Peyer's patch (tissue), 4 donors: Measurements from ENCODE around the gene FOXD2. TPM values are rescaled to one million over a fixed set of nuclear protein-coding genes. Genes with fewer than 3 reads are reported as not detected.
A peak's percentile ranks its signal among the peaks of the same experiment; 100 is the strongest.

ENCODE experiments used
- DNase-seq, 3 donors: peaks; one replicate each; pipeline ENCODE4 v3.0.0-alpha.2; 2017 to 2019
- H3K27ac ChIP-seq, 4 donors: fragments of 200-600 bp; sonication (generic); one replicate each; pipeline ENCODE4 v1.5.1; 2016 to 2019
- H3K27me3 ChIP-seq, 2 donors: fragments of 200-600 bp; sonication (generic); one replicate each; pipeline ENCODE4 v1.5.1; 2019
- H3K36me3 ChIP-seq, 3 donors: fragments of 200-600 bp; sonication (generic); one replicate each; pipeline ENCODE4 v1.5.1; 2016 to 2019
- H3K4me1 ChIP-seq, 4 donors: fragments of 200-600 bp; sonication (generic); one replicate each; pipeline ENCODE4 v1.5.1; 2016 to 2019
- H3K4me3 ChIP-seq, 4 donors: fragments of 200-600 bp; sonication (generic); 1 replicate in 3 of 4; 2 replicates in 1 of 4; pipeline ENCODE4 v1.5.1; 2016 to 2019; ENCODE audit warnings: mild to moderate bottlenecking in 1 of 4
- H3K9me3 ChIP-seq, 4 donors: fragments of 200-600 bp; sonication (generic); one replicate each; pipeline ENCODE4 v1.5.1; 2016 to 2019; ENCODE audit warnings: mild to moderate bottlenecking in 1 of 4
- POLR2A ChIP-seq, 2 donors: fragments of 450-650 bp; IDR thresholded peaks; one replicate each; pipeline ENCODE4 v1.5.1; 2017; ENCODE audit warnings: antibody characterized with exemption in 2 of 2, mild to moderate bottlenecking in 2 of 2, moderate library complexity in 2 of 2
- total RNA-seq, 4 donors: library from RNA; depleted of rRNA; stranded (reverse); fragments of >200 nt; gene quantifications; one replicate each; pipeline ENCODE4 v1.1.0, GENCODE V29; 2016
- TF ChIP-seq, protein P1 (sequence below), 6 experiments: fragments of 450-650 bp in 4 of 6; fragments of 200-600 bp in 2 of 6; sonication (generic) in 1 of 6; IDR thresholded peaks; one replicate each; pipeline ENCODE4 v1.5.1; 2017 to 2019; ENCODE audit warnings: antibody characterized with exemption in 6 of 6, mild to moderate bottlenecking in 3 of 6, moderate library complexity in 1 of 6

Gene FOXD2
- total RNA-seq, 4 donors from 2014 or later, result 1.1 to 1.5 (median 1.3) TPM; not detected in 1

DNA sequence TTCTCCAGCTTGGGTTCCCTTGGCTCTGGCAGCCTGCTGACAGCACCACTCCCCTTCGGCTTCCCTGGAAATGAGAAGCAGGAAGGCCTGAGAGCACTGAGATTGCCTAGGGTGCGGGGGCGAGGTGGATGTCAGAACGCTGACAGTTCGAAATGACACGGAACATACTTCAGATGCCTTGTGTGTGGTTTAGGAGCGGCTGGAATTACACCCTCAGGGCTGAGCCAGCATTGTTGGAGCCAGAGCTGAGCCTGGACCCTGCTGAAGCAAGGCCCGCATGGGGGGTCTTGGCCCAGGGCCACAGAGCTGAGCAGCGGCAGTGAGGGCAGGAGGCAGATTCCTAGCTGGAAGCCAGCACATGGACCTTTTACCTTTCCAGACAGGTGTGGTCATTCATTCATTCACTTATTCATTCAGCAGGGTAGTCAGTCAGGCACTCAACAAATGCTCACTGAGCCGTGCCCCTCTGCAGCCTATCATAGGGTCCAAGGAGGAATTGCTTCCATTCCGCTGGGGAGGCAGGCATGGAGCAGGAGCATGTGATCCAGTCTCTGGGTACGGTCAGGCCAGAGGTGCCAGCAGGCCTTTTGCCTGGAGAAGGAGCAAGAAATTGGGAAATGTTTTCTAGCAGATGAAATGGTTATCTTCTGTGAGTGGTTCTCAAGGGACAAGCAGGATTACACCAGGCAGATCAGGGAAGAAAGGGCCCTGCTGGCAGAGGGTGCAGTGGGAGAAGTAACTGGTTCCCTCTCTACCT is 28.4 kb upstream of the FOXD2 start:
- TF ChIP-seq, protein P1, sequence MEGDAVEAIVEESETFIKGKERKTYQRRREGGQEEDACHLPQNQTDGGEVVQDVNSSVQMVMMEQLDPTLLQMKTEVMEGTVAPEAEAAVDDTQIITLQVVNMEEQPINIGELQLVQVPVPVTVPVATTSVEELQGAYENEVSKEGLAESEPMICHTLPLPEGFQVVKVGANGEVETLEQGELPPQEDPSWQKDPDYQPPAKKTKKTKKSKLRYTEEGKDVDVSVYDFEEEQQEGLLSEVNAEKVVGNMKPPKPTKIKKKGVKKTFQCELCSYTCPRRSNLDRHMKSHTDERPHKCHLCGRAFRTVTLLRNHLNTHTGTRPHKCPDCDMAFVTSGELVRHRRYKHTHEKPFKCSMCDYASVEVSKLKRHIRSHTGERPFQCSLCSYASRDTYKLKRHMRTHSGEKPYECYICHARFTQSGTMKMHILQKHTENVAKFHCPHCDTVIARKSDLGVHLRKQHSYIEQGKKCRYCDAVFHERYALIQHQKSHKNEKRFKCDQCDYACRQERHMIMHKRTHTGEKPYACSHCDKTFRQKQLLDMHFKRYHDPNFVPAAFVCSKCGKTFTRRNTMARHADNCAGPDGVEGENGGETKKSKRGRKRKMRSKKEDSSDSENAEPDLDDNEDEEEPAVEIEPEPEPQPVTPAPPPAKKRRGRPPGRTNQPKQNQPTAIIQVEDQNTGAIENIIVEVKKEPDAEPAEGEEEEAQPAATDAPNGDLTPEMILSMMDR (IDR thresholded peaks at IDR 0.05), result no peak
- TF ChIP-seq POLR2A (IDR thresholded peaks at IDR 0.05), result no peak
- no peak overlapping the region for H3K27ac ChIP-seq

DNA sequence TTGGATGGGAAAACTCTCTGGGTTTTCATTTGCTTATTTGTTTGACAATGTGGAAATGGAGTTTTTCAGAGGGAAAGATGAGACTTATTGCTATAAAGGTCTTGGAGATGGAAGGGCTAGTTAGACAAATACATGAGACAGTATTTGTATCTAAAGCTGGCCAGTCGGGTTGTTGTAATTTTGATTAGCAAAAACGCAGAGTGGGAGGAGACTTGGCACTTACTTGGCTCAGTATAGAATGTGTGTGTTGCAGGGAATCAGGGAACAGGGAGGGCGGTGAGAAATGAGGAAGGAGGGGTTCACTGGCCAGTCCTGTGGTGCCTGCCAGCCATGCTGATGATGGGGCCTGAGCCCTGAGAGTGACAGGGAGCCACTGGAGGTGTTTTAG is 27.8 kb upstream of the FOXD2 start:
- no peaks in the 10 kb centered on the region for H3K4me1 ChIP-seq
- H3K4me3 ChIP-seq, result no peak overlapping the region
- DNase-seq, result no peak
- TF ChIP-seq, protein P1 (IDR thresholded peaks at IDR 0.05), result no peak
- TF ChIP-seq POLR2A (IDR thresholded peaks at IDR 0.05), result no peak
- H3K9me3 ChIP-seq, result no peaks in the 10 kb centered on the region
- H3K36me3 ChIP-seq, result no peaks in the 10 kb centered on the region
- no peaks in the 10 kb centered on the region for H3K27me3 ChIP-seq
- H3K27ac ChIP-seq, result no peak overlapping the region

More for the DNA sequence above, 28.4 kb upstream of the FOXD2 start:
- no peak for DNase-seq
- H3K36me3 ChIP-seq, result no peaks in the 10 kb centered on the region
- H3K27me3 ChIP-seq, result no peaks in the 10 kb centered on the region
- no peaks in the 10 kb centered on the region for H3K4me1 ChIP-seq
- H3K9me3 ChIP-seq, result no peaks in the 10 kb centered on the region
- no peak overlapping the region for H3K4me3 ChIP-seq

DNA sequence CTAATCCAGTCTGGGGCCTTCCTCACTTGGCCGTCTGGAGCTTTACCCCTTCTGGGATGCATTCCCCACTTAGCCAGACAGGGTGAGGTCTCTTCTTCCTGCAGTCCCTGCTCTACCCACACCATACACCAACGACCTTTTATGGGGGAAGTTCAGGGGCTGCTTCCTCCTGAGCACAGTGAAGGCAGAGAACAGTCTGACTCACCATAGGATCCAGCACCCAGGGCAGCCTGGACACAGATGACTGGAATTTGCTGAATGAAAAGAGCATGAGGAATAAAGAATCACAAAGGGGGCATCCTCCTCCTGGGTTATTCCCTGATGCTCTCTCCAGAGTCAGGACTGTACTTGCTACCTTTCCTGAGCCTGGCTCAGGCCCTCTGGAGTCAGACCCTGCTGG is 26.4 kb upstream of the FOXD2 start:
- Histone ChIP-seq H3K9me3 (no peaks in the 10 kb centered on the region), H3K36me3 (no peaks in the 10 kb centered on the region), H3K27me3 (peaks cover 0 to 10% of the 10 kb centered on the region in 2 donors), H3K4me1 (peaks cover 0 to under 1% (median 0%) of the 10 kb centered on the region in 4 donors), H3K27ac (no peak overlapping the region), H3K4me3 (no peak overlapping the region)
- no peak for DNase-seq
- TF ChIP-seq POLR2A (IDR thresholded peaks at IDR 0.05), result no peak
- TF ChIP-seq, protein P1 (IDR thresholded peaks at IDR 0.05), result no peak

DNA sequence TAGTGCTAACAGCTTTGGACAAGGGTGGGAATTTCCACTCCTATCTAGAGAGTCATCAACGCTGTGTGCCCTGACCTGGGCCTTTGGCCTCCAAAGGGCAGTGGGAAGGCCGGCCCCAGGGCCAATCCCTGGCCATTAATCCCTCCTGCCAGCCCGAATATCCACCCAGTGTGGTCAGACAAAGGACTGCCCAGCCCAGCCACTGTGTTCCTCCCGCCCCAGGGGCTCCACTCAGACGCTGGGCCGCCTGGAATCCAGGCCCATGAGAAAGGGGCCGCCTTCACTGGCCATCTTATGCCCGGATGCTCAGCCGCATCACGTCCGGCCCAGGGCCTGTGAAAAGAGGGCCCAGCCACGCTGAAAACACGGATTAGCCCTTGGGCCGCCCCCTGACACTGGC is 25.4 kb upstream of the FOXD2 start:
- peaks cover 0 to 18% of the 10 kb centered on the region in 2 donors for H3K27me3 ChIP-seq
- no peaks in the 10 kb centered on the region for H3K36me3 ChIP-seq
- no peaks in the 10 kb centered on the region for H3K9me3 ChIP-seq
- peaks cover 0 to 5% (median 0%) of the 10 kb centered on the region in 4 donors for H3K4me1 ChIP-seq
- TF ChIP-seq, protein P1 (IDR thresholded peaks at IDR 0.05), result no peak
- no peak for TF ChIP-seq POLR2A (IDR thresholded peaks at IDR 0.05)
- no peak overlapping the region for H3K27ac ChIP-seq
- DNase-seq, result no peak
- no peak overlapping the region for H3K4me3 ChIP-seq

DNA sequence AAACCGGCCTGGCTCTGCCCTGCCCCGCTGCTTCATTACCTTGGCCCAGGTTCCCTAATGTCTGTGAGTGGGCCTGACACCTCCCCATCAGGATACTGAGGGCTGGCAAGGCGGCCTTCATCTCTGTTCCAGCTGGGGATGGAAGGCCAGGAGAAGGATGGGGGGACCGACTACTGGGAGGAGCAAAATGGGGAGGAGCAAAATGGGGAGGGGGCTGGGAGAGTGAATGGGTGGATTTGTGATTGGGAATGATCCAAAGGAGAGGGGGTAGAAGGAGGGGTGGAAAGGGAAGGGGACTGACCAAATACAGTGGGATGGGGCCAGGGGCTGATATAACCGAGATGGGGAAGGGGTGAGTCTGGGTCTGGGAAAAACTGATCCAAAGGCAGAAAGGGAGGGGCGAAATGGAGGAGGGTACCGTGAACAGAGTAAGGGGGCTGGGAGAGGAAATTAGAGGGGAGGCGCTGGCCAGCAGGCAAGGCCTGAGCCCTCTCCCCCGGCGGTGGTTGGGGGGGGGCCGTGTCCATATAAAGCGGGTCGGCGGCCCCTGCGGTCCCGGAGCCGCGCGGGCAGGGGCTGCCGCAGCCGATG is 22.0 kb upstream of the FOXD2 start, which contains the start of gene FOXE3:
TSS of gene FOXE3 (plus strand) at position 558 of the 591 bp plus-strand sequence. CDS start at position 589, 31 bp downstream.
- Histone ChIP-seq H3K4me3 (peak within 1 kb of the TSS in 2 of 4 donors; percentile 29 to 48), H3K27ac (no peak within 1 kb of the TSS), H3K4me1 (peaks cover 0 to 5% (median 0%) of the 10 kb centered on the region in 4 donors), H3K27me3 (peaks cover 0 to 22% of the 10 kb centered on the region in 2 donors), H3K36me3 (no peaks in the 10 kb centered on the region), H3K9me3 (no peaks in the 10 kb centered on the region)
- TF ChIP-seq, protein P1 (IDR thresholded peaks at IDR 0.05), result no peak
- TF ChIP-seq POLR2A (IDR thresholded peaks at IDR 0.05), result no peak
- DNase-seq, result no peak
